Naive thymus-derived CD8-positive, alpha-beta T cell (primary cell): ENCODE results near the gene DEDD. TPM values are rescaled to one million over a fixed set of nuclear protein-coding genes. Genes with fewer than 3 reads are reported as not detected.

Experiments
- ATAC-seq, 2 donors: fragments of 150-1000 bp; cut with Tn5 transposase in 1 of 2; sonication (Bioruptor Pico), chemical (Tn5 transposase) in 1 of 2; 1 replicate in 1 of 2; 2 replicates in 1 of 2; pipeline ENCODE4 v1.10.0; 2021; ENCODE audit warnings: mild to moderate bottlenecking in 2 of 2, moderate library complexity in 2 of 2
- POLR2A ChIA-PET: fragments of 350-600 bp; sonication (Branson Sonifier 250); formaldehyde crosslinking; loops from one replicate; lab custom pipeline; 2021; ENCODE audit warnings: antibody characterized with exemption; lab: Charles Lee
- DNase-seq, 10 donors: peaks; one replicate each; pipeline versions ENCODE4 v3.0.0 to v3.0.0-alpha.2; 2020 to 2022
- H3K27ac Mint-ChIP-seq, 10 donors: one replicate each; pipeline ENCODE4 v1.8.0; 2020 to 2022; ENCODE audit warnings: mild to moderate bottlenecking in 10 of 10, mixed read lengths in 10 of 10, moderate library complexity in 4 of 10, inconsistent platforms in 1 of 10
- H3K27me3 Mint-ChIP-seq, 5 donors: one replicate each; pipeline ENCODE4 v1.8.0; 2021 to 2022; ENCODE audit warnings: mixed read lengths in 5 of 5
- H3K36me3 Mint-ChIP-seq, 3 donors: one replicate each; pipeline ENCODE4 v1.8.0; 2020 to 2022; ENCODE audit warnings: mixed read lengths in 3 of 3, mild to moderate bottlenecking in 2 of 3, inconsistent platforms in 1 of 3
- H3K4me1 Mint-ChIP-seq, 4 donors: one replicate each; pipeline ENCODE4 v1.8.0; 2021 to 2022; ENCODE audit warnings: mixed read lengths in 4 of 4
- H3K4me3 Mint-ChIP-seq, 10 donors: one replicate each; pipeline ENCODE4 v1.8.0; 2020 to 2022; ENCODE audit warnings: mild to moderate bottlenecking in 10 of 10, mixed read lengths in 10 of 10, moderate library complexity in 6 of 10, inconsistent platforms in 1 of 10
- H3K9me3 Mint-ChIP-seq, 9 donors: one replicate each; pipeline ENCODE4 v1.8.0; 2020 to 2022; ENCODE audit warnings: mixed read lengths in 9 of 9, mild to moderate bottlenecking in 3 of 9, inconsistent platforms in 1 of 9, moderate library complexity in 1 of 9
- polyA plus RNA-seq, 3 donors: library from polyadenylated mRNA; unstranded; fragments of 300-500 nt; fragmentation: Illumina TruSeq; gene quantifications; one replicate each; pipeline ENCODE4 v1.2.3, GENCODE V29; 2021
- total RNA-seq, 8 experiments: library from RNA in 2 of 8; stranded (reverse) in 2 of 8; gene quantifications; one replicate each; pipeline ENCODE4 v1.2.3 and lab custom pipeline; 2021 to 2026

The DEDD gene
- total and polyA plus RNA-seq, 5 experiments from 2014 or later: 29.0 to 38.6 (median 35.3) TPM

DNA sequence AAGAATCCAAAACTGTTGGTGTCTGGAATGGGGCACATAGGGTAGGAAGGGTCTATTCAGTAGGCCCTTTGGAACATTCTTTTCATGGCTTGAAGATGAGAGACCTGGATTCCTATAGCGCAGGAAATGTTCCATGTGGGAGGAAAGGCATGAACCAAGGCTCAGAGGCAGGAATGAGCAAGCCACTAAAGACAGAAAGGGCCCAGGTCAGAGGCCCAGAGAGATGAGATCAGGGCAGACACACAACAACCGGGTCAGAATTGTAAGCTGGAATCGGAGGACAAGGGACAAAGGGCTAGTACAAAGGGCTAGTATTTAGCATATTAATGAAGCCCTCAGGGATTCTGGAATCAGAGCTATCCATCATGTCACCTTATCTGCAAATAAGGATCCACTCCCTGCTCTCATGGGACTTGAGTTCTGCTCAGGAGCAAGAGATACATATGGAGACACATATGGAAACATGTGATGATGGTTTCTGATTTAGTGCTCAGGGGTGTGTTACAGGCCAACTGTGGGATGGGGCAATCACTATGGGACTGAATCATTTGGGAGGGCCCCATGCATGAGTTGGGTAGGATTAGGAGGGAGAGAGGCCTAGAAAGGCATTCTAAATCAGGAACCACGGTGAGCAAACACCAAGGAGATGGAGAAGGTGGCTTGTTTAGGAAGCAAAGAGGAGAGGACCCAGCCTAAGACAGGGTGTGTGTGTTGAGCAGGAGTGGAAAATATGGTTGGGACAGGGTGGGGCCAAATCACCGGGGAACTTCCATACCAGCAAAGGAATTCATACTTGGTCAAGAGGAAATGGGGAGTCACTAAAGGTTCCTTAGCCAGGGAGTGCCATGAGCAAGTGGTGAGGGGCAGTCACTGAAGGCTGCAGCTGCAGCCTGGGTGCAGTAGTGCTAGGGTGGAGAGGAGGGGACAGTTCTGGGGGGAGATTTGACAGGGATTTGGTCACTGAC lies 51.7 kb downstream of the DEDD start:
- no peaks in the 10 kb centered on the region for H3K27me3 Mint-ChIP-seq
- H3K4me3 Mint-ChIP-seq: peak overlapping the region in 1 of 10 donors; percentile 16
- no peaks in the 10 kb centered on the region for H3K36me3 Mint-ChIP-seq
- peak overlapping the region in 3 of 10 donors; percentile 2 to 64 (median 13) for H3K27ac Mint-ChIP-seq
- ATAC-seq (no peak), DNase-seq (no peak)
- no peaks in the 10 kb centered on the region for H3K9me3 Mint-ChIP-seq
- POLR2A ChIA-PET: no interaction called here
- peaks cover 0 to 8% (median 0%) of the 10 kb centered on the region in 4 donors for H3K4me1 Mint-ChIP-seq

DNA sequence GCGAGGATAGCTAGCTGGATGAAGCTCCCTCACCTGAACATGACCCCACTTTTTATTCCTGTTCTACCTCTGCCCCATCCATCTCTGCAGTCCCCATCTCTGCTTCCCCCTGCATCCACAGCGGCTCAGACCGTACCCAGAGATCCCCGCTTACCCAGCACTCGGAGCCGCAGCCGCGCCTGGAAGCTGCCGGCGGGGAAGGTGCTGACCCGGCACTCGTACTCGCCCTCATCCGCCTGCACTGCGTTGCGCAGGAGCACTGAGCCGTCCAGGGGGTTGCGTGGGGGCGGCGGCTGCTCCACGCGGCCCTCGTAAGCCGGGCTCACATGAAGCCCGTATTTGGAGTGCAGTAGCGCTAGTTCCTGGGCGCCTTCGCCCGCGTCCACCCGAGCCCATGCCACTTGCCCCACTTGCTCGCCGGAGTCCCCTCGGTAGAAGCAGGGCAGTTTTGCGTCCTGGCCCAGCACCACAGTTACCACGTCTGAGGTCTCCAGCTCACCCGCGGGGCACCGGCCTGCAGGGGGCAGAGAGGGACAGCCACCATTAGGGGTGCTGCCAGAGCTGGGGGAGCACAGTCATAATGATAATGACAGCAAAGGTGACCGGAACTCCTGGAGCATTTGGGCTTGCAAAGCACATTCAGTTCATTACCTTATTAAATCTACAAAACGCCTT lies 52.9 kb downstream of the DEDD start:
- peak in 1 of 10 donors; percentile 32 for DNase-seq
- Mint-ChIP-seq H3K4me1 (peaks cover 0 to 8% (median 1%) of the 10 kb centered on the region in 4 donors), H3K36me3 (no peaks in the 10 kb centered on the region), H3K9me3 (no peaks in the 10 kb centered on the region), H3K27me3 (no peaks in the 10 kb centered on the region), H3K27ac (no peak overlapping the region), H3K4me3 (no peak overlapping the region)
- ATAC-seq: no peak
- POLR2A ChIA-PET: interaction anchor here (0.8 to 0.9 kb wide), 3 partner anchors 10 to 18 kb away, joined by 3 read pairs; partner anchors contain the start of genes ARHGAP30 and KLHDC9

DNA sequence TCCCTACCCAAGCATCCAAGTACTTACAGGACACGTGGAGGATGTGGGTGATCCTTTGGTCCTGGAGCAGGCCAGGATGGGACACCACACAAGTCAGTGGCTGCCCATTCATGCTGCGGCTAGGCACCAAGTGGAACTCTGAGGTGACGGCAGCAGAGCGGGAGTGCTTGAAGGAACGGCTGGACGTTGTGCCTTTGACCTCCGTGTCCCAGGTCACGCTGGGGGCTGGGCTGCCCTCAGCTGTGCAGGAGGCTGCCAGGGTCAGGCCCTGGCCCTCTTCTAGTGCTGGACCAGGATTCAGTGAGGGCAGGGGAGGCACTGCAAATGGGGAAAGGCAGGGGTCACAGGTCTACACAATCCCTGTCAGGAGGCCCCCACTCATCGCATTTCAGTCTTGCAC lies 55.0 kb downstream of the DEDD start:
- POLR2A ChIA-PET: no interaction called here
- Mint-ChIP-seq H3K36me3 (no peaks in the 10 kb centered on the region), H3K27ac (no peak overlapping the region), H3K4me3 (no peak overlapping the region), H3K27me3 (no peaks in the 10 kb centered on the region), H3K9me3 (no peaks in the 10 kb centered on the region), H3K4me1 (peaks cover 4 to 13% (median 9%) of the 10 kb centered on the region in 4 donors)
- no peak for ATAC-seq
- DNase-seq: peak in 1 of 10 donors; percentile 37

DNA sequence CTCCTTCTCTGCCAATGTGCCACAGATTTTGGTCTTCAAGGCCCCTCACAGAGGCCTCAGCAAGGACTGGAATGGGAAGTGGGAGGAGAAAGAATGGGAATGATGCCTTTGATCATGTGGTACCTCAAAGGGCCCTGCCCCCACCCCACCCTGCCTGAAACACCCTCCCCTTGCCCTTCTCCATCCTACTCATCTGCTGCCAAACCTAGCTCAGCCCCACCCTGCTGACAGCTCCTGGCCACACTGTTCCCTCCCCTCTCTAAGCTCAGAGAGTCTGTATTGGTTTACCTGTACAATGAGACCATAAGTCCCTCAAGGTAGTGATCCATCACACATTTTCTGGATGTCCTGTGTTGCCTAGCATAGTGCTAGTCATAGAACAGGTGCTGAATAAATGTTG lies 56.1 kb downstream of the DEDD start:
- DNase-seq (no peak), ATAC-seq (no peak)
- Mint-ChIP-seq H3K27me3 (no peaks in the 10 kb centered on the region), H3K4me3 (no peak overlapping the region), H3K36me3 (no peaks in the 10 kb centered on the region), H3K27ac (no peak overlapping the region), H3K9me3 (no peaks in the 10 kb centered on the region), H3K4me1 (peaks cover 12 to 23% (median 15%) of the 10 kb centered on the region in 4 donors)
- POLR2A ChIA-PET: interaction anchor here (0.6 kb wide), 1 partner anchor 22 kb away, joined by 3 read pairs; the partner anchor contains the start of gene KLHDC9

GRCh38 chr1:161074676-161075368 lies 57.6 kb downstream of the DEDD start:
- no peaks in the 10 kb centered on the region for H3K9me3 Mint-ChIP-seq

GRCh38 chr1:161073474-161074121 lies 58.9 kb downstream of the DEDD start:
- Mint-ChIP-seq H3K36me3 (peaks cover 0 to 4% (median 0%) of the 10 kb centered on the region in 3 donors), H3K9me3 (no peaks in the 10 kb centered on the region), H3K4me1 (peaks cover 18 to 40% (median 31%) of the 10 kb centered on the region in 4 donors), H3K27ac (peak overlapping the region in 5 of 10 donors; percentile 22 to 74 (median 56)), H3K4me3 (no peak overlapping the region), H3K27me3 (no peaks in the 10 kb centered on the region)
- POLR2A ChIA-PET: interaction anchor here (0.8 to 10.2 kb wide), 3 partner anchors 13 to 29 kb away, joined by 3 to 429 read pairs (median 11); partner anchors contain the start of genes TSTD1 and USF1
- DNase-seq (peak in 1 of 10 donors; percentile 62), ATAC-seq (no peak)

More at GRCh38 chr1:161074676-161075368, 57.6 kb downstream of the DEDD start:
- ATAC-seq (no peak), DNase-seq (peak in 1 of 10 donors; percentile 35)
- no peaks in the 10 kb centered on the region for H3K36me3 Mint-ChIP-seq
- H3K27ac Mint-ChIP-seq: no peak overlapping the region
- POLR2A ChIA-PET: interaction anchor here (1.2 kb wide), 1 partner anchor 53 kb away, joined by 3 read pairs; no protein-coding TSS in a partner anchor
- H3K4me1 Mint-ChIP-seq: peaks cover 14 to 39% (median 30%) of the 10 kb centered on the region in 4 donors
- H3K27me3 Mint-ChIP-seq: no peaks in the 10 kb centered on the region
- H3K4me3 Mint-ChIP-seq: no peak overlapping the region

- Mint-ChIP-seq H3K27me3 (no peaks in the 10 kb centered on the region), H3K4me3 (no peak overlapping the region), H3K27ac (peak overlapping the region in 7 of 10 donors; percentile 22 to 96 (median 64)), H3K9me3 (no peaks in the 10 kb centered on the region), H3K4me1 (peaks cover 22 to 47% (median 37%) of the 10 kb centered on the region in 4 donors), H3K36me3 (peaks cover 0 to 4% (median 4%) of the 10 kb centered on the region in 3 donors)
- POLR2A ChIA-PET: interaction anchor here (0.6 to 10.2 kb wide), 4 partner anchors 24 to 82 kb away, joined by 3 to 429 read pairs (median 65); partner anchors contain the start of genes KLHDC9, TSTD1 and USF1
- peak in 1 of 10 donors; percentile 60 for DNase-seq
- no peak for ATAC-seq
These were observed 59.6 kb downstream of the DEDD start for GRCh38 chr1:161072751-161073449.

DNA sequence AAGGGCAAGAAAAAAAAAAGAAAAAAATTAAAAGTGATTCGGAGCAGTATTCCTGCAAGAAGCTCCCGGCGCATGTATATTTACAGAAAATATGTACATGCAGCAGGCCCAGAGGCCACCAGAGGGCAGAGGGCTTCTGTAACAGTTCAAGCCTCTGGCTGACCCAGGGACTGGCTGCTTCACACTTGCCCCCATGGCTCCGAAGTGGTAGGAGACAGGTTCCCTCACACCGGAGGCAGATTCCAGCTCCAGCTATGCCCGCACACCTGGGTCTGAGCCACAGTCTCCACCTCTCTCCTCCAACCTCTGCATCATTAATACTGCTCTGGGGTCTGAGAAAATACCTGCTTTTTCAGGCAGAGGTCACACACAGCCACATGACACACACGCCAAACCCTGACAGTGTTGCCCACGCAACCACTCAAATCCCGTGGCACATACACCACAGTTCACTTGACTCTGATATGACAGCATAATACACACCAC lies 60.5 kb downstream of the DEDD start:
- DNase-seq: peak; percentile 29 to 76 (median 44)
- no peaks in the 10 kb centered on the region for H3K9me3 Mint-ChIP-seq
- peak overlapping the region; percentile 68 to 98 (median 88) for H3K27ac Mint-ChIP-seq
- no peaks in the 10 kb centered on the region for H3K27me3 Mint-ChIP-seq
- POLR2A ChIA-PET: interaction anchor here (0.5 to 10.2 kb wide), 4 partner anchors 25 to 571 kb away, joined by 3 to 429 read pairs (median 61); partner anchors contain the start of genes KLHDC9, TSTD1 and USF1
- H3K4me1 Mint-ChIP-seq: peaks cover 29 to 57% (median 46%) of the 10 kb centered on the region in 4 donors
- peak overlapping the region in 4 of 10 donors; percentile 18 to 47 (median 24) for H3K4me3 Mint-ChIP-seq
- peaks cover 0 to 12% (median 8%) of the 10 kb centered on the region in 3 donors for H3K36me3 Mint-ChIP-seq
- no peak for ATAC-seq
